ENCODE results near the gene BAAT. TPM values are rescaled to one million over a fixed set of nuclear protein-coding genes. Genes with fewer than 3 reads are reported as not detected.
"Not testable (repeated sequence)": the region's sequence is repeated elsewhere in the genome, so short reads cannot be mapped to it uniquely, and the experiment has no call there.

The BAAT gene
- total RNA-seq, 1 donor, result under 0.01 TPM

GRCh38 chr9:101336091-101336490 is 48.7 kb downstream of the BAAT start:
- no peak overlapping the region for H2AFZ ChIP-seq (ENCODE audit: low read length)
- H3K27me3 ChIP-seq (ENCODE audit: insufficient read depth, low read length), result no peaks in the 10 kb centered on the region
- no peaks in the 10 kb centered on the region for H3K79me2 ChIP-seq (ENCODE audit: insufficient read depth, low read length)
- no peaks in the 10 kb centered on the region for H3K36me3 ChIP-seq (ENCODE audit: insufficient read depth, low read length)
- no peak overlapping the region for H3K27ac ChIP-seq (ENCODE audit: low read depth, low read length)
- no peaks in the 10 kb centered on the region for H3K9me3 ChIP-seq (ENCODE audit: low read depth, low read length)
- no peaks in the 10 kb centered on the region for H4K20me1 ChIP-seq (ENCODE audit: insufficient read depth, low read length)
- H3K4me2 ChIP-seq (ENCODE audit: insufficient read depth, low read length), result no peak overlapping the region
- TF ChIP-seq, protein P1, sequence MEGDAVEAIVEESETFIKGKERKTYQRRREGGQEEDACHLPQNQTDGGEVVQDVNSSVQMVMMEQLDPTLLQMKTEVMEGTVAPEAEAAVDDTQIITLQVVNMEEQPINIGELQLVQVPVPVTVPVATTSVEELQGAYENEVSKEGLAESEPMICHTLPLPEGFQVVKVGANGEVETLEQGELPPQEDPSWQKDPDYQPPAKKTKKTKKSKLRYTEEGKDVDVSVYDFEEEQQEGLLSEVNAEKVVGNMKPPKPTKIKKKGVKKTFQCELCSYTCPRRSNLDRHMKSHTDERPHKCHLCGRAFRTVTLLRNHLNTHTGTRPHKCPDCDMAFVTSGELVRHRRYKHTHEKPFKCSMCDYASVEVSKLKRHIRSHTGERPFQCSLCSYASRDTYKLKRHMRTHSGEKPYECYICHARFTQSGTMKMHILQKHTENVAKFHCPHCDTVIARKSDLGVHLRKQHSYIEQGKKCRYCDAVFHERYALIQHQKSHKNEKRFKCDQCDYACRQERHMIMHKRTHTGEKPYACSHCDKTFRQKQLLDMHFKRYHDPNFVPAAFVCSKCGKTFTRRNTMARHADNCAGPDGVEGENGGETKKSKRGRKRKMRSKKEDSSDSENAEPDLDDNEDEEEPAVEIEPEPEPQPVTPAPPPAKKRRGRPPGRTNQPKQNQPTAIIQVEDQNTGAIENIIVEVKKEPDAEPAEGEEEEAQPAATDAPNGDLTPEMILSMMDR (IDR thresholded peaks at IDR 0.05; ENCODE audit: extremely low read depth, low read depth, low read length), result no peak
- no peak for DNase-seq (ENCODE audit: insufficient read length, low spot score, missing footprints)
- H3K4me1 ChIP-seq (ENCODE audit: insufficient read depth, low read length), result no peaks in the 10 kb centered on the region
- no peak overlapping the region for H3K4me3 ChIP-seq (ENCODE audit: insufficient read depth, low read length)

GRCh38 chr9:101333926-101334702 is 50.7 kb downstream of the BAAT start:
- DNase-seq (ENCODE audit: insufficient read length, low spot score, missing footprints), result no peak
- H4K20me1 ChIP-seq (ENCODE audit: insufficient read depth, low read length), result no peaks in the 10 kb centered on the region
- no peaks in the 10 kb centered on the region for H3K36me3 ChIP-seq (ENCODE audit: insufficient read depth, low read length)
- no peaks in the 10 kb centered on the region for H3K79me2 ChIP-seq (ENCODE audit: insufficient read depth, low read length)
- H3K4me1 ChIP-seq (ENCODE audit: insufficient read depth, low read length), result no peaks in the 10 kb centered on the region
- H3K27me3 ChIP-seq (ENCODE audit: insufficient read depth, low read length), result no peaks in the 10 kb centered on the region
- H2AFZ ChIP-seq (ENCODE audit: low read length), result no peak overlapping the region
- H3K9me3 ChIP-seq (ENCODE audit: low read depth, low read length), result no peaks in the 10 kb centered on the region
- TF ChIP-seq, protein P1 (IDR thresholded peaks at IDR 0.05; ENCODE audit: extremely low read depth, low read depth, low read length), result no peak
- no peak overlapping the region for H3K27ac ChIP-seq (ENCODE audit: low read depth, low read length)
- no peak overlapping the region for H3K4me2 ChIP-seq (ENCODE audit: insufficient read depth, low read length)
- H3K4me3 ChIP-seq (ENCODE audit: insufficient read depth, low read length), result no peak overlapping the region

DNA sequence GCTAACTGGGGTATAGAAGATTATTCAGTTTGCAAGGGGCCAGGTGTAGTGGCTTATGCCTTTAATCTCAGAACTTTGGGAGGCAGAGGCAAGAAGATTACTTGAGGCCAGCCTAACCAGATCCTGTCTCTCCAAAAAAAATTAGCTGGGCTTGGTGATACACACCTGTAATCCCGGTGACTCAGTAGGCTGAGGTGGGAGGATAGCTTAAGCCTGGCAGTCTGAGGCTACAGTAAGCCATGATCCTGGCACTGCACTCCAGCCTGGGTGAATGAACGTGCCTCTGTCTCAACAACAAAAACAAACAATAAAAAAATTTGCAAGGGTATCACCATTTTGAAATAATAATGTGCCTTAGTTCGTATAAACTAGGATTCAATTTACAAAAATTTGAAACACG is 51.3 kb downstream of the BAAT start:
- H3K4me2 ChIP-seq (ENCODE audit: insufficient read depth, low read length), result no peak overlapping the region
- H2AFZ ChIP-seq (ENCODE audit: low read length), result no peak overlapping the region
- TF ChIP-seq, protein P1 (IDR thresholded peaks at IDR 0.05; ENCODE audit: extremely low read depth, low read depth, low read length), result no peak
- H3K9me3 ChIP-seq (ENCODE audit: low read depth, low read length), result no peaks in the 10 kb centered on the region
- no peaks in the 10 kb centered on the region for H3K27me3 ChIP-seq (ENCODE audit: insufficient read depth, low read length)
- H3K79me2 ChIP-seq (ENCODE audit: insufficient read depth, low read length), result no peaks in the 10 kb centered on the region
- no peak for DNase-seq (ENCODE audit: insufficient read length, low spot score, missing footprints)
- H3K27ac ChIP-seq (ENCODE audit: low read depth, low read length), result no peak overlapping the region
- no peak overlapping the region for H3K4me3 ChIP-seq (ENCODE audit: insufficient read depth, low read length)
- no peaks in the 10 kb centered on the region for H3K36me3 ChIP-seq (ENCODE audit: insufficient read depth, low read length)
- no peaks in the 10 kb centered on the region for H4K20me1 ChIP-seq (ENCODE audit: insufficient read depth, low read length)
- no peaks in the 10 kb centered on the region for H3K4me1 ChIP-seq (ENCODE audit: insufficient read depth, low read length)

- no peak overlapping the region for H3K4me2 ChIP-seq (ENCODE audit: insufficient read depth, low read length)
- no peak overlapping the region for H3K4me3 ChIP-seq (ENCODE audit: insufficient read depth, low read length)
These were observed 52.4 kb downstream of the BAAT start for GRCh38 chr9:101332362-101332761.

GRCh38 chr9:101327422-101327909 is 57.3 kb downstream of the BAAT start:
- not testable (repeated sequence) for H3K27ac ChIP-seq (ENCODE audit: low read depth, low read length); H3K4me2 ChIP-seq (ENCODE audit: insufficient read depth, low read length); DNase-seq (ENCODE audit: insufficient read length, low spot score, missing footprints)

More at GRCh38 chr9:101332362-101332761, 52.4 kb downstream of the BAAT start:
- Histone ChIP-seq H3K27me3 (ENCODE audit: insufficient read depth, low read length) (no peaks in the 10 kb centered on the region), H3K27ac (ENCODE audit: low read depth, low read length) (no peak overlapping the region), H3K4me1 (ENCODE audit: insufficient read depth, low read length) (no peaks in the 10 kb centered on the region), H2AFZ (ENCODE audit: low read length) (no peak overlapping the region), H3K79me2 (ENCODE audit: insufficient read depth, low read length) (no peaks in the 10 kb centered on the region), H4K20me1 (ENCODE audit: insufficient read depth, low read length) (no peaks in the 10 kb centered on the region), H3K36me3 (ENCODE audit: insufficient read depth, low read length) (no peaks in the 10 kb centered on the region), H3K9me3 (ENCODE audit: low read depth, low read length) (no peaks in the 10 kb centered on the region)
- TF ChIP-seq, protein P1 (IDR thresholded peaks at IDR 0.05; ENCODE audit: extremely low read depth, low read depth, low read length), result no peak
- DNase-seq (ENCODE audit: insufficient read length, low spot score, missing footprints), result no peak

More at GRCh38 chr9:101327422-101327909, 57.3 kb downstream of the BAAT start:
- not testable (repeated sequence) for H3K36me3 ChIP-seq (ENCODE audit: insufficient read depth, low read length); H3K4me3 ChIP-seq (ENCODE audit: insufficient read depth, low read length); H4K20me1 ChIP-seq (ENCODE audit: insufficient read depth, low read length); H3K79me2 ChIP-seq (ENCODE audit: insufficient read depth, low read length); H2AFZ ChIP-seq (ENCODE audit: low read length); H3K9me3 ChIP-seq (ENCODE audit: low read depth, low read length); H3K4me1 ChIP-seq (ENCODE audit: insufficient read depth, low read length); H3K27me3 ChIP-seq (ENCODE audit: insufficient read depth, low read length)
